Fibroblast of lung (primary cell): ENCODE measurements around the gene TSPAN9.

Source experiments
- CTCF ChIP-seq, 2 donors: IDR thresholded peaks in 1 of 2; conservative IDR thresholded peaks in 1 of 2; 1 replicate in 1 of 2; 2 replicates in 1 of 2; pipeline ENCODE4 v1.5.1; 2011 to 2012; ENCODE audit warnings: low read length in 2 of 2, control low read depth in 1 of 2, inconsistent platforms in 1 of 2, low read depth in 1 of 2, mild to moderate bottlenecking in 1 of 2
- EZH2 ChIP-seq: IDR thresholded peaks from 2 replicates; pipeline ENCODE4 v1.5.1; 2012; ENCODE audit warnings: low read length, control low read depth, mild to moderate bottlenecking; ENCODE audit errors: missing control alignments

GRCh38 chr12:3130057-3130830, 53.1 kb downstream of the TSPAN9 start:
- TF ChIP-seq CTCF (conservative IDR thresholded peaks at IDR 0.05 in 1 of 2, IDR thresholded peaks at IDR 0.05 in 1 of 2; ENCODE audit: low read depth in 1 of 2, low read length in 2 of 2) = no peak
- no peak for TF ChIP-seq EZH2
